Naive thymus-derived CD4-positive, alpha-beta T cell (primary cell): Measurements from ENCODE around the gene RASAL2. TPM values are rescaled to one million over a fixed set of nuclear protein-coding genes. Genes with fewer than 3 reads are reported as not detected.

Experiments used
- ATAC-seq: fragments of 150-1000 bp; cut with Tn5 transposase; 2 replicates; pipeline ENCODE4 v1.10.0; 2021; ENCODE audit warnings: mild to moderate bottlenecking, moderate library complexity
- CTCF ChIA-PET: fragments of 350-600 bp; sonication (Branson Sonifier 250); formaldehyde crosslinking; loops from one replicate; lab custom pipeline; 2021; ENCODE audit warnings: antibody characterized with exemption; lab: Charles Lee
- POLR2A ChIA-PET: fragments of 350-600 bp; sonication (Branson Sonifier 250); formaldehyde crosslinking; loops from one replicate; lab custom pipeline; 2021; ENCODE audit warnings: antibody characterized with exemption, inconsistent platforms; lab: Charles Lee
- DNase-seq, 9 donors: peaks; one replicate each; pipeline versions ENCODE4 v3.0.0 to v3.0.0-alpha.2; 2020 to 2022; ENCODE audit warnings: mixed read lengths in 1 of 9
- H3K27ac ChIP-seq: one replicate; pipeline ENCODE4 v1.7.0; 2013; ENCODE audit warnings: mild to moderate bottlenecking, low read depth, low read length, moderate library complexity
- H3K27me3 ChIP-seq, 2 donors: one replicate each; pipeline ENCODE4 v1.7.0; 2013; ENCODE audit warnings: low read length in 2 of 2, mild to moderate bottlenecking in 2 of 2, moderate library complexity in 2 of 2; ENCODE audit not compliant: control insufficient read depth in 2 of 2, insufficient read depth in 2 of 2
- H3K36me3 ChIP-seq, 3 experiments: 1 replicate in 2 of 3; 2 replicates in 1 of 3; pipeline ENCODE4 v1.7.0; 2013; ENCODE audit warnings: low read length in 3 of 3, mild to moderate bottlenecking in 3 of 3, moderate library complexity in 1 of 3; ENCODE audit not compliant: insufficient read depth in 3 of 3, control insufficient read depth in 2 of 3
- H3K4me1 ChIP-seq, 2 donors: one replicate each; pipeline ENCODE4 v1.7.0; 2013; ENCODE audit warnings: low read length in 2 of 2, mild to moderate bottlenecking in 2 of 2, moderate library complexity in 1 of 2; ENCODE audit not compliant: control insufficient read depth in 2 of 2, insufficient read depth in 2 of 2
- H3K4me3 ChIP-seq: 2 replicates; pipeline ENCODE4 v1.7.0; 2013; ENCODE audit warnings: mild to moderate bottlenecking, low read length
- H3K9me3 ChIP-seq, 3 experiments: 1 replicate in 2 of 3; 2 replicates in 1 of 3; pipeline ENCODE4 v1.7.0; 2013; ENCODE audit warnings: low read length in 3 of 3; ENCODE audit not compliant: control insufficient read depth in 2 of 3
- H3K27ac Mint-ChIP-seq, 9 donors: one replicate each; pipeline ENCODE4 v1.8.0; 2020 to 2022; ENCODE audit warnings: mixed read lengths in 9 of 9, mild to moderate bottlenecking in 8 of 9, moderate library complexity in 5 of 9, inconsistent platforms in 2 of 9
- H3K27me3 Mint-ChIP-seq, 5 donors: one replicate each; pipeline ENCODE4 v1.8.0; 2021 to 2022; ENCODE audit warnings: mixed read lengths in 5 of 5, mild to moderate bottlenecking in 1 of 5
- H3K36me3 Mint-ChIP-seq, 5 donors: one replicate each; pipeline ENCODE4 v1.8.0; 2020 to 2022; ENCODE audit warnings: mixed read lengths in 5 of 5, mild to moderate bottlenecking in 3 of 5, inconsistent platforms in 1 of 5
- H3K4me1 Mint-ChIP-seq, 7 donors: one replicate each; pipeline ENCODE4 v1.8.0; 2020 to 2022; ENCODE audit warnings: mixed read lengths in 7 of 7, mild to moderate bottlenecking in 3 of 7, inconsistent platforms in 1 of 7
- H3K4me3 Mint-ChIP-seq, 10 donors: one replicate each; pipeline ENCODE4 v1.8.0; 2020 to 2022; ENCODE audit warnings: mild to moderate bottlenecking in 10 of 10, mixed read lengths in 10 of 10, moderate library complexity in 6 of 10, inconsistent platforms in 2 of 10
- H3K9me3 Mint-ChIP-seq, 11 donors: one replicate each; pipeline ENCODE4 v1.8.0; 2020 to 2022; ENCODE audit warnings: mixed read lengths in 11 of 11, mild to moderate bottlenecking in 4 of 11, inconsistent platforms in 1 of 11, moderate library complexity in 1 of 11
- intact Hi-C, 2 donors: fragments of 100-400 bp; cut with micrococcal nuclease; formaldehyde crosslinking; loops; one replicate each; pipeline ENCODE4 v1.15.1; 2023
- polyA plus RNA-seq, 2 donors: library from polyadenylated mRNA; unstranded; fragments of 300-500 nt; fragmentation: Illumina TruSeq; gene quantifications; one replicate each; pipeline ENCODE4 v1.2.3, GENCODE V29; 2021
- total RNA-seq, 6 experiments: library from RNA in 5 of 6; stranded (reverse) in 5 of 6; gene quantifications; 1 replicate in 5 of 6; 2 replicates in 1 of 6; pipeline ENCODE4 v1.2.3 and lab custom pipeline; 2021 to 2026

RASAL2 gene
- total and polyA plus RNA-seq, 7 experiments from 2014 or later: 0.11 to 0.69 (median 0.15) TPM; not detected in 3

- DNase-seq: no peak
- no peaks in the 10 kb centered on the region for H3K9me3 ChIP-seq
- ChIA-PET POLR2A (no interaction called here), CTCF (no interaction called here)
- Mint-ChIP-seq H3K27ac (no peak within 1 kb of the TSS), H3K4me3 (no peak within 1 kb of the TSS), H3K36me3 (no peaks in the 10 kb centered on the region), H3K9me3 (peaks cover 0 to 2% (median 0%) of the 10 kb centered on the region in 11 donors), H3K27me3 (peaks cover 0 to 6% (median 0%) of the 10 kb centered on the region in 5 donors), H3K4me1 (no peaks in the 10 kb centered on the region)
- no peak within 1 kb of the TSS for H3K27ac ChIP-seq
- no peaks in the 10 kb centered on the region for H3K27me3 ChIP-seq
- H3K36me3 ChIP-seq: no peaks in the 10 kb centered on the region
- H3K4me1 ChIP-seq: no peaks in the 10 kb centered on the region
- intact Hi-C loops: no loop called here
- H3K4me3 ChIP-seq: no peak within 1 kb of the TSS
- no peak for ATAC-seq
Measured at GRCh38 chr1:178512566-178513277, 418.8 kb downstream of the RASAL2 start, which contains the start of gene TEX35. Gene TEX35 (plus strand): TSS chr1:178513109. CDS start chr1:178513189, 80 bp downstream.

DNA sequence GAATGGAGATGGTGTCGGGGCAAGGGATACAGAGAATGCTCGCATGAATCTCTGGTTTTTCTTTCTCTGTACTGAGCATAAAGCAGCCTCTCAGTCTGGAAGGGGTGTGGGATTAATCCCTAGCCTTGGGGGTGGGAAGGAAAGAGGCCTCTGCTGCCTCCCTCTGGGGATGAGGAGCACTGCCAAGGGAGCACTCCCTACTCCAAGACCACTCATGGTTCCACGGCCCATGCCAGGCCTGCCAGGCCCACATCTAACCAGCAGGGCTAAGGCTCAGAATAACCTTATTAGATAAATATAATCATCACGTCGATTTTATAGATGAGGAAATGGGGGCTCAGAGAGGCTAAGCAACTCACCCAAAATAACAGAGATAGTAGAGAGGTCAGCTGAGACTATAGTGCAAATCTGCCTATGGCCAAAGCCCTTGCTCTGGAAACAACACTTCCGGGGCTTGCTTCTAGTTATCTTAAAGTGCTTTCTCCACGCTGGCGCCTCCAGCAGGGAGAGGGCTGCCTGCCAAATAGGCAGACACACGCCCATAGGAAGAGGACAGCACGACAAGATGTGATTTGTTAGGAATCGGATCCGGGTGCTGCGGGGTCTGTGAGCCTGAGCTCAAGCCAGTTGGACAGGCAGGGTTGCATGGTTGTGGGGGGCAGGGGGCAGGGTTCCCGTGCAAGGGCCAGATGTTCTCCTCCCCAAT is 419.5 kb downstream of the RASAL2 start:
- Mint-ChIP-seq H3K4me1 (no peaks in the 10 kb centered on the region), H3K9me3 (peaks cover 0 to 2% (median 0%) of the 10 kb centered on the region in 11 donors), H3K36me3 (no peaks in the 10 kb centered on the region), H3K4me3 (no peak overlapping the region), H3K27ac (no peak overlapping the region), H3K27me3 (peaks cover 0 to 6% (median 0%) of the 10 kb centered on the region in 5 donors)
- intact Hi-C loops: no loop called here
- no peak for ATAC-seq
- H3K27me3 ChIP-seq: no peaks in the 10 kb centered on the region
- H3K36me3 ChIP-seq: no peaks in the 10 kb centered on the region
- H3K4me3 ChIP-seq: no peak overlapping the region
- no peak for DNase-seq
- H3K9me3 ChIP-seq: no peaks in the 10 kb centered on the region
- H3K27ac ChIP-seq: no peak overlapping the region
- ChIA-PET POLR2A (no interaction called here), CTCF (no interaction called here)
- no peaks in the 10 kb centered on the region for H3K4me1 ChIP-seq

DNA sequence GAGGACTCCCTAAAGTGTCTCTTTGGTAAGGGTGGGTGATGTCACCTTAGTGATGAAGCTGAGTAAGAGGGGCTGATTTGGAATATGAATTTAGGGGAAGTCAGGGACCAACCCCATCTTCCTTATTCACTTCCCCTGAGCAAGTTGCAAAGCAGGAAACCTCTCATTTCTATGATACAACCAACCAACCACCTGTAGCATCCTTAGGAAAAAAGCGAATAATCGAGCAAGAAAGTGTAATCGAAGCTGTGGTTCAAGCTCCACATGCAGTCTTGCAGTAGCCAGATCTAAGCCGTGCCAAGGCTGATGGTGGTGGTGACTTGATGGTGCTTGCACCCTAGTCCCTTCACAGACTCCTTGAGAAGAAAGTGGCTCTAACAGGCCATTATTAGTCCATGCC is 422.2 kb downstream of the RASAL2 start:
- Mint-ChIP-seq H3K9me3 (no peaks in the 10 kb centered on the region), H3K4me1 (peaks cover 0 to 2% (median 0%) of the 10 kb centered on the region in 7 donors), H3K36me3 (no peaks in the 10 kb centered on the region), H3K4me3 (no peak overlapping the region), H3K27me3 (peaks cover 0 to 8% (median 0%) of the 10 kb centered on the region in 5 donors), H3K27ac (no peak overlapping the region)
- ATAC-seq (no peak), DNase-seq (no peak)
- CTCF ChIA-PET: no interaction called here
- Histone ChIP-seq H3K4me1 (no peaks in the 10 kb centered on the region), H3K27ac (no peak overlapping the region), H3K4me3 (no peak overlapping the region), H3K36me3 (no peaks in the 10 kb centered on the region), H3K9me3 (no peaks in the 10 kb centered on the region), H3K27me3 (no peaks in the 10 kb centered on the region)
- intact Hi-C loops: no loop called here
- POLR2A ChIA-PET: no interaction called here

DNA sequence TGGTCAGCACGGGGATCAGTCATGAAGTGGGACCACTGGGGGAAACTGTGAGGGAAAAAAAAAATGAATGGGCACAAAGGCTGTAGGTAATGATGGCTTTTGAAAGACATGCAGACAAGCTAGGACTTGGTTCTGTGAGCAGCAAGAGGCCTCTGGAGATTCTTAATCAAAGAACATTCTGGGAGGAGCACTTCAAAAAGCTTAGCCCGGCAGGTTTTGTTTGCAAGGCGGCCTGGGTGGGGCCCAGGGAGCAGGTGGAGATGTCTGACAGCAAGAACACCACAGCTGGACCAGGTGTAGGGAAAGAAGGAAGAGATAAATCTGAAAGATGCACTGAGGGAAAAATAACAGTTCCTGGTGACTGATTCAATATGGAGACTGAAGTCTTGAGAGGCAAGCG is 425.0 kb downstream of the RASAL2 start:
- Histone ChIP-seq H3K4me1 (no peaks in the 10 kb centered on the region), H3K9me3 (no peaks in the 10 kb centered on the region), H3K4me3 (no peak overlapping the region), H3K27me3 (no peaks in the 10 kb centered on the region), H3K27ac (no peak overlapping the region), H3K36me3 (no peaks in the 10 kb centered on the region)
- Mint-ChIP-seq H3K9me3 (no peaks in the 10 kb centered on the region), H3K27ac (no peak overlapping the region), H3K4me1 (peaks cover 0 to 2% (median 0%) of the 10 kb centered on the region in 7 donors), H3K36me3 (no peaks in the 10 kb centered on the region), H3K4me3 (no peak overlapping the region), H3K27me3 (peaks cover 0 to 8% (median 0%) of the 10 kb centered on the region in 5 donors)
- DNase-seq (no peak), ATAC-seq (no peak)
- POLR2A ChIA-PET: interaction anchor here (0.6 kb wide), 1 partner anchor 193 kb away, joined by 3 read pairs; no protein-coding TSS in a partner anchor
- CTCF ChIA-PET: interaction anchor here (0.7 kb wide), 1 partner anchor 587 kb away, joined by 3 read pairs; no protein-coding TSS in a partner anchor
- intact Hi-C loops: no loop called here

DNA sequence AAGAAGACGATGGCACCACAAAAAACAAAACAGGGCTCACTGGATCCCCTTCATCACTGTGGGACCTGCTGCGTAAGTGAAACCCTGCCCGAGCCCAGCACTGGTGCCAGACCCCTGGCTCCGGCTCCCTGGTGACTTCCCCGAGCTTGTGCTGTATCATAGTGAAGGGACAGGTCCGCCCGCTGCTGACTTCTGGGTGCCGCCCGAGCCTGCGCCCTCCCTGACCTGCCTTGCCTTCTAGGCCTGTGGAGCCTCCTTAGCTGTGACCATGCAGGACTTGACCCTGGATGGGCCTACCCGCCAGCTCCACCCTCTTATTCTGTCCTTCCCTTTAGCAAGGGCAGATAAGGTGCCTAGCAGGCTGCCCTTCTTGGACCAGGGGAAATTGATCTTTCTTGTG is 426.9 kb downstream of the RASAL2 start:
- H3K27ac Mint-ChIP-seq: no peak overlapping the region
- intact Hi-C loops: no loop called here
- H3K4me3 Mint-ChIP-seq: no peak overlapping the region
- ChIA-PET POLR2A (no interaction called here), CTCF (no interaction called here)
- no peak for ATAC-seq
- H3K9me3 Mint-ChIP-seq: no peaks in the 10 kb centered on the region
- no peak for DNase-seq
- H3K9me3 ChIP-seq: no peaks in the 10 kb centered on the region
- H3K4me1 Mint-ChIP-seq: peaks cover 0 to 2% (median 0%) of the 10 kb centered on the region in 7 donors
- H3K36me3 Mint-ChIP-seq: no peaks in the 10 kb centered on the region
- H3K36me3 ChIP-seq: no peaks in the 10 kb centered on the region
- no peak overlapping the region for H3K4me3 ChIP-seq
- no peak overlapping the region for H3K27ac ChIP-seq
- peaks cover 0 to 8% (median 0%) of the 10 kb centered on the region in 5 donors for H3K27me3 Mint-ChIP-seq
- no peaks in the 10 kb centered on the region for H3K4me1 ChIP-seq
- H3K27me3 ChIP-seq: no peaks in the 10 kb centered on the region

- Histone ChIP-seq H3K4me3 (no peak overlapping the region), H3K36me3 (no peaks in the 10 kb centered on the region), H3K27me3 (no peaks in the 10 kb centered on the region), H3K9me3 (no peaks in the 10 kb centered on the region), H3K27ac (no peak overlapping the region), H3K4me1 (no peaks in the 10 kb centered on the region)
- no peak overlapping the region for H3K4me3 Mint-ChIP-seq
- H3K9me3 Mint-ChIP-seq: no peaks in the 10 kb centered on the region
- DNase-seq (no peak), ATAC-seq (no peak)
- H3K36me3 Mint-ChIP-seq: no peaks in the 10 kb centered on the region
- peaks cover 0 to 2% (median 0%) of the 10 kb centered on the region in 7 donors for H3K4me1 Mint-ChIP-seq
- no peak overlapping the region for H3K27ac Mint-ChIP-seq
- intact Hi-C loops: no loop called here
- ChIA-PET POLR2A (no interaction called here), CTCF (no interaction called here)
- H3K27me3 Mint-ChIP-seq: peaks cover 0 to 8% (median 0%) of the 10 kb centered on the region in 5 donors
Measured at GRCh38 chr1:178521241-178521640, 427.3 kb downstream of the RASAL2 start.
